NB4 (cell line): Measurements from ENCODE around the gene PIK3CA.

ENCODE experiments used
- MYC ChIP-seq: IDR thresholded peaks from 2 replicates; pipeline ENCODE4 v1.6.1; 2011; ENCODE audit warnings: low read depth, low read length
- POLR2A ChIP-seq: IDR thresholded peaks from 2 replicates; pipeline ENCODE4 v1.6.1; 2011; ENCODE audit warnings: mild to moderate bottlenecking; ENCODE audit not compliant: insufficient read length; ENCODE audit errors: extremely low read depth
- TF ChIP-seq, protein P1 (sequence below): IDR thresholded peaks from 2 replicates; pipeline ENCODE4 v1.6.1; 2011; ENCODE audit warnings: low read depth, low read length
- TF ChIP-seq, protein P2 (sequence below): IDR thresholded peaks from one replicate; pipeline ENCODE4 v1.5.1; 2012; ENCODE audit warnings: low read depth, low read length

DNA sequence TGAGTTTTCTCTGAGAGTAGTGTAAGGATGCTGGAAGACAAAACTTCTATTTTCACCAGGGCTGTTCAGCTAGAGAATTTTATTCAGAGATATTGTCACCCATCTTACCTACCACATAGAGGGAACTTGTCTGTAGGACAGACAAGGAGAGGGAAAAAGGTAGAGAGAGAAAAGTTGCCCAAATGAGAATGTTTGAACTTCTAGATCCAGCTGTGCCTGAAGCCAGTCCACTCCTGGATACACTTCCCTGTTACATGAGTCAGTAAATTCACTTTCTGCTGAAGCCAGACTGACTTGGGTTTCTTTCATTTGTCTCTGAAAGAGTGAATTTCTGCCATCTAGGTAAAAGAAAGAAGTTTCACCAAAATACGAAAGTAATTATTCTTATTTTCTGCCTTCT is 130.0 kb downstream of the PIK3CA start:
- TF ChIP-seq, protein P1, sequence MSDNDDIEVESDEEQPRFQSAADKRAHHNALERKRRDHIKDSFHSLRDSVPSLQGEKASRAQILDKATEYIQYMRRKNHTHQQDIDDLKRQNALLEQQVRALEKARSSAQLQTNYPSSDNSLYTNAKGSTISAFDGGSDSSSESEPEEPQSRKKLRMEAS, result no peak
- TF ChIP-seq, protein P2, sequence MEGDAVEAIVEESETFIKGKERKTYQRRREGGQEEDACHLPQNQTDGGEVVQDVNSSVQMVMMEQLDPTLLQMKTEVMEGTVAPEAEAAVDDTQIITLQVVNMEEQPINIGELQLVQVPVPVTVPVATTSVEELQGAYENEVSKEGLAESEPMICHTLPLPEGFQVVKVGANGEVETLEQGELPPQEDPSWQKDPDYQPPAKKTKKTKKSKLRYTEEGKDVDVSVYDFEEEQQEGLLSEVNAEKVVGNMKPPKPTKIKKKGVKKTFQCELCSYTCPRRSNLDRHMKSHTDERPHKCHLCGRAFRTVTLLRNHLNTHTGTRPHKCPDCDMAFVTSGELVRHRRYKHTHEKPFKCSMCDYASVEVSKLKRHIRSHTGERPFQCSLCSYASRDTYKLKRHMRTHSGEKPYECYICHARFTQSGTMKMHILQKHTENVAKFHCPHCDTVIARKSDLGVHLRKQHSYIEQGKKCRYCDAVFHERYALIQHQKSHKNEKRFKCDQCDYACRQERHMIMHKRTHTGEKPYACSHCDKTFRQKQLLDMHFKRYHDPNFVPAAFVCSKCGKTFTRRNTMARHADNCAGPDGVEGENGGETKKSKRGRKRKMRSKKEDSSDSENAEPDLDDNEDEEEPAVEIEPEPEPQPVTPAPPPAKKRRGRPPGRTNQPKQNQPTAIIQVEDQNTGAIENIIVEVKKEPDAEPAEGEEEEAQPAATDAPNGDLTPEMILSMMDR, result no peak
- TF ChIP-seq POLR2A, result no peak
- no peak for TF ChIP-seq MYC
